T-helper 1 cell treated with Interleukin-12 subunit alpha and Interleukin-12 subunit beta and Interleukin-4 antibody, amounts not matched to agents 30 μg/mL and 1 μg/mL, for 36 hours (primary cell): ENCODE data around the gene GABRG1.

Experiments used
- H3K27ac Mint-ChIP-seq: one replicate; pipeline ENCODE4 v1.8.0; 2021; ENCODE audit warnings: mild to moderate bottlenecking, mixed read lengths
- H3K27me3 Mint-ChIP-seq: one replicate; pipeline ENCODE4 v1.8.0; 2021; ENCODE audit warnings: low read depth, mixed read lengths
- H3K36me3 Mint-ChIP-seq: one replicate; pipeline ENCODE4 v1.8.0; 2021; ENCODE audit warnings: low read depth, mixed read lengths
- H3K4me1 Mint-ChIP-seq: one replicate; pipeline ENCODE4 v1.8.0; 2021; ENCODE audit warnings: low read depth, mixed read lengths
- H3K4me3 Mint-ChIP-seq: one replicate; pipeline ENCODE4 v1.8.0; 2021; ENCODE audit warnings: mild to moderate bottlenecking, moderate library complexity, mixed read lengths
- H3K9me3 Mint-ChIP-seq: one replicate; pipeline ENCODE4 v1.8.0; 2021; ENCODE audit warnings: mixed read lengths

GABRG1 gene

DNA sequence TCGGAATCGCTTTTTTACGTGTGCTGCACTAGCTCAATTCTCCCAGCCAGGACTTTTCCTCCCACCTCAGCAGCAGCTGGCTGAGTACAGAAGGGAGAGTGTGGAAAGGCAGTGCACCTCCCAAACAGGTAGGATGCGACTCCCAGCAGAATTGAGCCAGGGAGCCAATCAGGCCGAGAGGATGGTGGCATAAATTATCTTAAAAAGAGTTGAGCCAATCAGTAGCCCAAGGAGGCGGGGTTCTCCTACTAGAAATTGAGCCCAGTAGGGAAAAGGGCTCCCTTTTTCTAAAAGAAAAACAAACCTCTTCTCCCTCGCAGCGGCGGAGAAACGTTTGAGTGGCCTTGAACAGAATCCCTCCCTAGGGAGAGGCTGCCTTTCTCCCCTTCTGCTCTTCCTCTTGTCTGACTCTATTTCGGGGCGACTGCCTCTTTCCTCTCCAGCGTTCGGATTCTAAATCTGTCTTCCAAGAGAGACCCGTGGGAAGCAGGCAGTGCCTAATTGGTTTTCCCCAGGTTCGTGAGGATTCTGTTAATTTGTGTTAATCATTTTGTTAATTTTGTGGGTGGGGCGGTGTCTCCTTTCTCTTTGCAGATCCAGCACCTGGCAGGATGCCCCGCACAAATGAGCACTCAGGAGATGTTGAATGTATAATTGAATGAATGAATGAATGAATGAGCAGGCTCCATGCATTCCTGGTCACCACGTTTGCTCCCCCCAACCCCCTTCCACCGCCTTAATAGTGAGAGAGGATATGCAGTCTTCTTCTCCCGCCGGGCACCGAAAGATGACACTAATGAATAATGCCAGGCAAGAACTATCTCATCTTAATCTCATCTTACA lies at the start of gene GABRG1:
TSS of gene GABRG1 (minus strand) at position 142 of the 843 bp plus-strand sequence. CDS start at position 1, 141 bp downstream.
- Mint-ChIP-seq H3K27me3 (no peaks in the 10 kb centered on the region), H3K36me3 (no peaks in the 10 kb centered on the region), H3K27ac (no peak within 1 kb of the TSS), H3K4me3 (no peak within 1 kb of the TSS), H3K9me3 (peaks cover 3% of the 10 kb centered on the region), H3K4me1 (no peaks in the 10 kb centered on the region)

DNA sequence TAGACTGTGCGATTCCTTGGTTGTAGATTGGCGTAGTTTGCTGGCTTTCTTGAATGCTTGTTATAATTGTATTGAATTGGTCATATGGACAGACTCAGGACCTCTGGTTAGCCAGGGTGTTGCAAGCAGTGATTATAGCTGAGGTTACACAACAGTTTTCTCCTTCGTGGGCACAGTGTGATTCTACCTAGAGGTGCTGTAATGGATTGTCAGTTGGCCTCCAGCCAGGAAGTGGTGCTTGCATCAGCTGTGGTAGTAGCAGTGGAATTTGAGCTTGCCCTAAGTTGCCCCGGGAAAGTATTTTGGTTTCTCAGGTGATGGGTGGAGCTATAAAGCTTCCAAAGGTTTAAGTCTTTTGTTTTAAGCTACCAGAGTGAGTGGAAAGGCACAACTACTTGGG lies 23.1 kb upstream of the GABRG1 start:
- H3K36me3 Mint-ChIP-seq: no peaks in the 10 kb centered on the region
- no peak overlapping the region for H3K27ac Mint-ChIP-seq
- no peaks in the 10 kb centered on the region for H3K27me3 Mint-ChIP-seq
- H3K9me3 Mint-ChIP-seq: peaks cover 18% of the 10 kb centered on the region
- no peaks in the 10 kb centered on the region for H3K4me1 Mint-ChIP-seq
- no peak overlapping the region for H3K4me3 Mint-ChIP-seq

DNA sequence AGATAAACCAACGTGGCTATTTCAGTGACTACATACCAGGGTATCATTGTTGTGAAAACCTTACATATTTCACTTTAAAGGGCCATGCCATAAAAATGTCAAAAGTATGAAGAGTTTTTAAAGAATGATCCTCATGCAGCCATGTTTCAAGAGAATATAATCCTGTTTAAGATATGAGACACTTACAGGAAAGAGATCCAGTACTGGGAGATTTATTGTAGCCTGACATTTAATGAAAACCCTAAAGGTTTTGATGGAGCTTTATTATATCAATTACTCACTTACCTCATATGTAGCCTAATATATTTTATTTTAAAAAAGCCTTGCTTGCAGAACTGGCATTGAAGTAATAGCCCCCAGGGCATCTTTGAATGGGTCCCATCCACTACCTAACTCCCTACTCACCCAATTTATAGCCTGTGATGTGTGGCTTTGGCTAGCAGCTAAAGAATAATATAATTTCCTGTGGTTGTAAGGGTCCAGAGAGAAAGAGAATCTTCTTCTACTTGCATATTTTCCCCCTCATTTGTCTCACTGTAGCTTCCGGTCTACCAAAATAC lies 7.7 kb upstream of the GABRG1 start:
- H3K36me3 Mint-ChIP-seq: no peaks in the 10 kb centered on the region

DNA sequence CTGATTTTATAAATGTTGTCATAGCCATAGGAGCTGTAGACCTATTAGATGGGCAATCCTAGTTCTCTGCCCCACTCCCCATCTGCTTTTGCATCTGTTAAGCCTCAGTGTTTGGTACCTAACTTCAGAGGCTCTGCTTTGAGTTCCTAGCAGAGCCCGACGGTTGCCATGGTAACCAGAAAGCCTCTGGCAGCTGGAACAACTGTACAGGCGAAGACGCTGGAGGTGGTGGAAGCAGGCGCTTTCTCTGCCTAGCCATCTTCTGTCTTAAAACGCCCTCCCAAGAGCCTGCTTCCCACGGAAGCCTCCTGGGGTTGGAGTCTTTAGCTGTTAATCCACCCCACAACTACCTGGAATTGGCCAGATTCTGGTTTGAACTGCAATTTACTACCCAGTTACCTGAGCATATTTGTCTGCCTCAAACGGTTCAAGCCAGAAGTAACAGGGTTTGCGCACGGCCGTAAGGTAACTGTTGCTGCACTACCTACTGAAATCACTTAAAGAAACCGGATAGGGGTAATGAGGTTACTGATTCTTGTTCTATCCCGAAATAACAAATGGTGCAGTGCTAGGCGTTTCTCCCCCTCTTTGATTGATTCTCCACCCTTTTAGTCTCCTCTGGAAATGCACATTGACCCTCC lies 1.0 kb upstream of the GABRG1 start:
- Mint-ChIP-seq H3K36me3 (no peaks in the 10 kb centered on the region), H3K9me3 (peaks cover 3% of the 10 kb centered on the region), H3K4me1 (no peaks in the 10 kb centered on the region), H3K27me3 (no peaks in the 10 kb centered on the region), H3K4me3 (no peak overlapping the region), H3K27ac (no peak overlapping the region)

More for the DNA sequence above, 7.7 kb upstream of the GABRG1 start:
- H3K27me3 Mint-ChIP-seq: no peaks in the 10 kb centered on the region
- no peak overlapping the region for H3K4me3 Mint-ChIP-seq
- H3K9me3 Mint-ChIP-seq: peaks cover 4% of the 10 kb centered on the region
- no peak overlapping the region for H3K27ac Mint-ChIP-seq
- H3K4me1 Mint-ChIP-seq: no peaks in the 10 kb centered on the region

DNA sequence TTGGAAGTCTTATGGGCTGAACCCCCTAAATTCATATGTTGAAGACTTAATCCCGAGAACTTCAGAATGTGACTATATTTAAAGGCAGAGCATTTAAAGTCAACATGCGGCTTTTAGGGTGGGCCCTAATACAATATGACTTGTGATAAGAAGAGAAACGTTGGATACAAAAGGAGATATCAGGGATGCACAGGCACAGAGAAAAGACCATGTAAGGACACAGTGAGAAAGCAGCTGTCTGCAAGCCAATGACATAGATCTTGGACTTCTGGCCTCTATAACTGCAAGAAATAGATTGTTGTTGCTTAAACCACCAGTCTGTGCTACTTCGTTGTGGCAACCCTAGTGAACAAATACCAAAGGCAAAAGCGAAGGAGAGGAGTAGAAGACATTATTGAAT lies 42.2 kb downstream of the GABRG1 start:
- Mint-ChIP-seq H3K4me1 (no peaks in the 10 kb centered on the region), H3K27me3 (no peaks in the 10 kb centered on the region), H3K27ac (no peak overlapping the region), H3K9me3 (no peaks in the 10 kb centered on the region), H3K36me3 (no peaks in the 10 kb centered on the region), H3K4me3 (no peak overlapping the region)

DNA sequence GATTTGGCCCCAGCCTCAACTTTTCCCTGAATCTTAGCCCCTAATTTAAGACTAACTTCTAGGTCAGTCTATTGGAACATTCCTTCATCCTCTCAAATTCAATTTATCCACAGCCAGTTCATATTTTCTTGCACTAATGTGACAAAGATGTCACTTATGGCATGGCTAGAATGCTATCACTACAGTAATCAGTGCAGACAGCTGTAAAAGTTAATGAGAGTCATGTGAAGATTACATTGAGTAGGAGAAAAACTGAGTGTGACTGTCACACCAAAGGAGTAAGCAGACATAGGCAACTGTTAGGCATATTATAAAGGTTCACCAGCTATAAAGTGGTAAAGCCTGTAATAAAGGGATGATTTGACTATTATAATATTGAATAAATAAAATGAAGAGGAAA lies 42.6 kb downstream of the GABRG1 start:
- Mint-ChIP-seq H3K36me3 (no peaks in the 10 kb centered on the region), H3K27ac (no peak overlapping the region), H3K4me1 (no peaks in the 10 kb centered on the region), H3K27me3 (no peaks in the 10 kb centered on the region), H3K4me3 (no peak overlapping the region), H3K9me3 (no peaks in the 10 kb centered on the region)

DNA sequence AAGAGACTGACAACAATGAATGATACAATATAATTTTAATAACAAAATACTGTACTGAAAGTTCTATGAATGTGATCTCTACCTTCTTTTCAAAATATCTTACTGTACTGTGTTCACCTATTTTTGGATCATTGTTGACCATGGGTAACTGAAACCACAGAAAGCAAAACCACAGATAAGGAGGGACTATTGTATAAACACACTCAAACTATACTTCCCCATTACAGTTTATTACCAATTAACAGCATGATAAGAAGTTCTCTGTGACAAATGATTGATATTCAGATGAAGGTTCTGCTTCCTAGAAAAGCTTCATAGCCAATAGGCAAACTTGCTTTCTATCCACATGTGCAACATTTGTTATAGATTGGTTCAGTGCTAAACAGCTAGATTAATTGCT lies 50.1 kb downstream of the GABRG1 start:
- Mint-ChIP-seq H3K4me3 (no peak overlapping the region), H3K27me3 (no peaks in the 10 kb centered on the region), H3K4me1 (no peaks in the 10 kb centered on the region), H3K27ac (no peak overlapping the region), H3K36me3 (no peaks in the 10 kb centered on the region), H3K9me3 (no peaks in the 10 kb centered on the region)

DNA sequence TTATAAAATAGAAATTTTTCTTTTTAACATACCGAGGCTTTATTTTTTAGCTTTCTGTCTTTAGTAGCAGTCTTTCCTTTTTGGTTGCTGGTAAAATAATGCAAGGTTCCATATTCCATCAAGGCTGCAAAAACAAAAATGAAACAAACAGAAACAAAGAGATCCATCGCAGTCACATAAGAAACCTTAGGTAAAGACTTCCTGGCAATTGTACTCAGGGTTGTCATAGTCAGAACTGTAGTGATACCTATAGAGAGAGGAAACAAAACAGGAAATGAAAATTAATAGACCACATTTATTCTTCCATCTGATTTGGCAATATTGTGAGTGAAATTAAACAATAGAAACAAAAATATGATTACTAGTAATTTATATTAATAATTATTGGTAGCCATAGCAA lies 72.5 kb downstream of the GABRG1 start:
- Mint-ChIP-seq H3K9me3 (peaks cover 8% of the 10 kb centered on the region), H3K27me3 (no peaks in the 10 kb centered on the region), H3K27ac (no peak overlapping the region), H3K4me3 (no peak overlapping the region), H3K4me1 (no peaks in the 10 kb centered on the region), H3K36me3 (no peaks in the 10 kb centered on the region)

DNA sequence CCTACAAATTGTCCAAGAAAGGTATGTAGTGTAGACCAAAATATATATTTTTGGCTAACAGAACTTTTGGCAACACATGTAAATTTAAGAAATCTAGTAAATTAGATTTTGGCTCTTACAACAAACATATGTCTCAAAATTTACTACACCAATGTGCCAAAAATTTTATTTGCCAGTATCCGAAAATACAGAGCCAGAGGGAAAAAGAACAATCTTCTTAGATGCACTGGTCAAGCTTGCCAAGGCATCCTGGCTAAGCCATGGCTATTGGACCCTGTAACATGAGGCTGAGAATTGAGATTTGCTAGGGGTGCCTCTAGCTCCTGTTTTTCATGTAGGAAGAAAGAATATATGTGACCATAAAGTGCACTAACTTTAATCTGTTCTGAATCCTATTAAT lies 91.8 kb downstream of the GABRG1 start:
- H3K4me1 Mint-ChIP-seq: no peaks in the 10 kb centered on the region
- H3K27ac Mint-ChIP-seq: no peak overlapping the region
- peaks cover 12% of the 10 kb centered on the region for H3K9me3 Mint-ChIP-seq
- H3K4me3 Mint-ChIP-seq: no peak overlapping the region
- H3K36me3 Mint-ChIP-seq: no peaks in the 10 kb centered on the region
- no peaks in the 10 kb centered on the region for H3K27me3 Mint-ChIP-seq

DNA sequence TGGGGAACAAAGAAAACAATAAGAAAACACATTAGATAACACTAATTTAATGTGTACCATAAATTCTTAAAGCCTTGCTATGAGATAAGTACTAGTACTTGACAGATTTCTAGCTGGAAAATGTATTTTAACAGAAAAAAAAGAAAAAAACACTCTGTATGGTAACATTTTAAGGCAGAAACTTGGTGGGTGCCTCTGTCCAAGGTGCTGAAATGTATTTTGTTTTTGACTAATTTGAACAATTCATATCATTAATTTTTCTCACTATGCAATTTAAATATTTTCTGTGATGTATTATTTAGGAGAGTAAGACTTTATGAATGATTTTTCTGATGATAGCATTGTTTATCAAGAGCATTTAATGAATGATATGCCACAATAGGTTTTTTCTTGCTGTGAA lies 107.5 kb downstream of the GABRG1 start:
- H3K27me3 Mint-ChIP-seq: no peaks in the 10 kb centered on the region
- H3K4me3 Mint-ChIP-seq: no peak overlapping the region
- H3K9me3 Mint-ChIP-seq: peaks cover 12% of the 10 kb centered on the region
- no peak overlapping the region for H3K27ac Mint-ChIP-seq
- no peaks in the 10 kb centered on the region for H3K36me3 Mint-ChIP-seq
- H3K4me1 Mint-ChIP-seq: no peaks in the 10 kb centered on the region

DNA sequence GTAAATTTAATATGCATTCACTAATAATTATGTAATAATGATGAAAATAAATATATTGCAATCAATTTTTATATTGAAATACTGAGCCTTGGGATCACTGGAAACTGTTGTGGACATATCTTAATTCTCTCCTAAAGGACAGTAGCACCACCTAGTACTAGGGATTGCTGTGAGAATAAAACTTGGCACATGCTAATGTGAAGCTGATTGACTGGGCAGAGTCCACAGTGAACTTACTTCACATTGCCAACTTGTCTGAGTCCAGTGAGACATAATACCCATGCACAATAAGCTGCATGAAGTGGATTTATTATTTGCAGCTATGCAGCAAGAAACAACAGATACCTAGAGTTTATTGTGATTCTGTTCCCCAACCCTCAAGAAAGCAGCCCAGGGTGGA lies 131.1 kb downstream of the GABRG1 start:
- Mint-ChIP-seq H3K27me3 (no peaks in the 10 kb centered on the region), H3K27ac (no peak overlapping the region), H3K36me3 (no peaks in the 10 kb centered on the region), H3K9me3 (peaks cover 6% of the 10 kb centered on the region), H3K4me1 (no peaks in the 10 kb centered on the region), H3K4me3 (no peak overlapping the region)

DNA sequence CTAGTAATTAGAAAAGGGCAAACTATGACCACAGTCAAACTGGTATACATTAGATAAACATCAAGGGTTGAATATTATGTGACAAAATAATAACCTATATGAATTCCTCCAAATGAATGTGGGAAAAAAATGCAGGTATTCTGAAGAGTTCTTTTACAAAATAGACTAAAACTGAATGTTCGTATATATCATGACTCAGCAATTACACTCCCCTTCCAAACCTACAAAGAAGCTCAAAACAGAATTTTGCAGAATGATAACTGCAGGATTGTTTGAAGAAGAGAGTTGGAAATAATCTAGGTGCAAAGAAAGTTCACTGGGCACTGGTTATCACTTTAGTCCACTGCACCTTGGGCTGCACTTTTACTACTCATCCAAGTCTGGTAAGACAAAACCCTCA lies 134.1 kb downstream of the GABRG1 start:
- H3K4me3 Mint-ChIP-seq: no peak overlapping the region
- no peaks in the 10 kb centered on the region for H3K4me1 Mint-ChIP-seq
- H3K36me3 Mint-ChIP-seq: no peaks in the 10 kb centered on the region
- no peak overlapping the region for H3K27ac Mint-ChIP-seq
- peaks cover 11% of the 10 kb centered on the region for H3K9me3 Mint-ChIP-seq
- no peaks in the 10 kb centered on the region for H3K27me3 Mint-ChIP-seq

DNA sequence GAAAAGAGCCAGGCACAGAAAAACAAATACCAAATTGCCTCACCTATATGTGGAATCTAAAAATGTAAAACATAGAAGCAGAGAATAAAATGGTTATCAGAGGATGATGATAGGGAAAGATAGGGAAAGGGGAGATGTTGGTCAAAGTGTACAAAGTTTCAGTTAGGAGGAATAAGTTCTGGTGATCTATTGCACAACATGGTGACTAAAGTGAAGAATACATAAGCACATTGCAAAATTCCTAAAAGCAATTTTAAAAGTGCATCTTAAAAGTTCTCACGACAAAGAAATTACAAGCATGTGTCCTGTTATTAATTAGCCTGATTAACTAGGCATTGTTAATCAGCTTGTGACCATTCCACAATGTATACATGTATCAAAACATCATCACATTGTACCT lies 136.0 kb downstream of the GABRG1 start:
- no peak overlapping the region for H3K4me3 Mint-ChIP-seq
- no peaks in the 10 kb centered on the region for H3K4me1 Mint-ChIP-seq
- H3K27ac Mint-ChIP-seq: no peak overlapping the region
- peaks cover 11% of the 10 kb centered on the region for H3K9me3 Mint-ChIP-seq
- no peaks in the 10 kb centered on the region for H3K36me3 Mint-ChIP-seq
- no peaks in the 10 kb centered on the region for H3K27me3 Mint-ChIP-seq
